ENCODE measurements around the gene FOXO3B.
"Not testable (repeated sequence)": the region's sequence is repeated elsewhere in the genome, so short reads cannot be mapped to it uniquely, and the experiment has no call there.

FOXO3B gene

DNA sequence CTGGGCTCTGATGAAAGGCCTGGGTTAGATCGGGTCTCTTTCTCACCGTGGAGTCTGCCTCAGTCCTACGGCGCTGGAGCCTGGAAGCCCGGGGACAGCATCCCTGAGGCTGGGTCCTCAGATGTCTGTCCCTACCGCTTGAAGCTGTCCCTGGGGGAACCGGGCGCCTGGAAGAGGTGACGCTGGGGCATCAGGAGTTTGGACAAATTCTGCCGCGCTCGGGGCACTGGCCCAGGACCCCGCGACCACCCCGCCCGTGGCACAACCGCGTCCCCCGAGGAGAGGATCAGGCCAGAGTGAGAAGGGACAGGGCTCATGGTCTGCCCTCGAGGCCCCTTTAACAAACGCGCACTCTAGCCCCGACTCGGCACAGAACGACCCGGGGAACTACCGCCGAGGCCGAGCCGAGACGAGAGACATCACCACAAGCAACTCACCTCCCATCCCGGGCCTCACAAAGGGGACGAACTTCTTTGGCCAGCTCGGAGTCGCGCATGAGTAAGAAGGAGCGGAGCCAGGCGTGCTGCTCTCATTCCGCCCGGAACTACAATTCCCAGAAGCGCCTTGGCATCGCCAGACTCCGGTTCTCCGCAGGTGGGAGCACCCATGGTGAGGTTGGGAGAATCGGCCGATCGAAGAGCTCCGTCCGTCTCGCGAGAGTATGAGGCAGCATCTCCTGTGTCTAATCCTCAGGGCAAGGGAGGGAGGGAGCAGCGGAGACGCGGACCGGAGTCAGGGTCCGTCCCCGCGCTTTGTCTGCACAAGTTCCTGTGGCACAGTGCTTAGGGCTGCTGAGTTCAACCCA lies at the start of gene FOXO3B:
Gene FOXO3B (minus strand): TSS at position 548 of the 805 bp plus-strand sequence. CDS start 663 bp downstream, outside the sequence.
- peak; percentile 62 for DNase-seq

GRCh38 chr17:18723509-18723908 lies 41.4 kb upstream of the FOXO3B start:
- not testable (repeated sequence) for DNase-seq

GRCh38 chr17:18722612-18723011 lies 40.5 kb upstream of the FOXO3B start:
- DNase-seq, result not testable (repeated sequence)

DNA sequence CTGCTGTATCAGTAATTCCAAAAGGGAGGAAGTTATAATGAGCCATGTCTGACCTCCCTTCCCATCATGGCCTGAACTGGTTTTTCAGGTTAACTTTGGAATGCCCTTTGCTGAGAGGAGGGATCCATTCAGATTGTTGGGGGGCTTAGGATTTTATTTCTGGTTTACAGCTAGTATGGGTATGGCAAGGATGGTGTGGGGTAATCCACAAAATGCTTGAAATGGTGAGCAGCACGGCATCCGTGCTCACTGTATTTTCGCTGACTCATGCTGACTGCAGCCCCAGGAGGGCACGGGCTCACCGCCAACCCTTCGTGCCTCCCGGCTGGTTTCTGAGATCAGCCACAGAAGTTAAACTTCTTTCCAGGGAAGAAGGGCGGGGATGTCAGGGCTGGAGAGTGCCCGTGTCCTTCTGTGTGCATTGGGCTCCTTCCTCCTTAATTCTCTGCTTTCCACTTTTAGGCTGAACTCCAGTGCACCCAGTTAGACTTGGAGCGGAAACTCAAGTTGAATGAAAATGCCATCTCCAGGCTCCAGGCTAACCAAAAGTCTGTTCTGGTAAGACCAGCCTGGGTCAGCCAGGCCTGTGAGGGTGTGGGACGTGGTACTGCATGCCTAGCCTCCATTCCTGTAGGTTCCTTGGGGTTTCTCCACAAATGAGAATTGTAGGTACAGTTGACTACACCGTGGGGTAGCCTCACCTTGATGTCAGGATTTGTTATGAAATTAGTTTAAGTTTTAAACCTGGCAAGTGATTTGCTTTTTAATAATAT lies 39.8 kb upstream of the FOXO3B start:
- not testable (repeated sequence) for DNase-seq

DNA sequence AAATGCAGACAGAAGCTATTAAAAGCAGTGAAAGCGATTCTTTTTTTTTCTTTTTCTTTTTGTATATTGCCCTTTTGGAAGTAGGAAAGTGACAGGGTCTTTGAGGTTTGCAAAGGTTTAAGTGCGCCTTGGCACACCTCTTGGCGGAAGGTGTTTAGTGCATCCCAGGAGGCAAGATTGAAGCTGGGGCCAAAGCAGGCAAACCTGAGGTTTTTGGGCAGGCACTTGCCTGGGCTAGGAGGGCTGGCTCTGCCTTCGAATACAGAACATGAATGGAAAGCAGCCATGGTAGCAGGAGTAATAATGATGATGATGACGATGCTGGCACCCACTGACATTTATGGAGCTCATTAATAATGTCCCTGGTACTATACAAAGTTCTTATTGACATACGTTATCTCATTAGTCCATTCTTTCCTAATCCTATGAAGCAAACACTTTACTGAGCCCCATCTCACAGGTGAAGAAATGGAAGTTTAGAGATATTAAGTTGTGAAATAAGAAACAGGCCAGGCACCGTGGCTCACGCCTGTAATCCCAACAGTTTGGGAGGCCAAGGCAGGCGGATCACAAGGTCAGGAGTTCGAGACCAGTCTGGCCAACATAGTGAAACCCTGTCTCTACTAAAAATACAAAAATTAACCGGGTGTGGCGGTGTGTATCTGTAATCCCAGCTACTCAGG lies 37.5 kb upstream of the FOXO3B start:
- not testable (repeated sequence) for DNase-seq

DNA sequence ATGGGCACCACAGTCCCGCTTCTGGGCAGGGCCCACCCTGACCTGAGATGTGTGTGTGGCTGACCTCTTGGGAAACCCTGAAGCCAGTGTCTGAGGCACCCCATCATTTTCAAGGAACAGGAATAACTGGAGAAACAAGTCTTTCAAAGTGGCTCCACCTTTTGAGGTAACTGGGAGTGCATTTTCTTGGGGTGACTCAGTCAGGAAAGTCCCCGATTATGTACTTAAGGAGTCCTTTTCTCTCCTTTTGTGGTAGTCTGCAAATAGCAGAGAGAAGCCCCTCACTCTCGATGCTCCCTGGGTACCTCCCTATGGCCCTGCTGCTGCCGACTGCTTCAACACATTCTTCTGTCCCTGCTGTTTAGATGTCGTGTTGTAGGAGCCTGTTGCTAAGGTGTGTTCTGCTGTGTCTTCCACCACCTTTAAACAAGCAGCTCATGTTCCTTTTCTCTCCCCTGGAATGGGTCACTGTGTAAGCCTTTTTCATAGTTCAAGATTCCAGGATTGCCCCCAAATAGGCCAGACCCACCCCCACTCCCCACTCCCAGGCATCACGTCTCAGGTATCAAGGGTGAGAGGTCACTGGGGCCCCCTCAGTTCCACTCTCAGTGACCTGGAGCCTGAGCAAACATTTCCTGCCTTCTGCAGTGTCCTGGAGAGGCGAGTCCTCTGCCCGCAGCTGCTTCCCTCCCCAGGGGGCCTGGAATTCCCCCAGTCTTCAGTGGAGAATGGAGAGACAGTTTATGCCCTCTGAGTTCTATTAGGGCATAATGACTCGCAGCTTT lies 36.7 kb upstream of the FOXO3B start:
- DNase-seq, result not testable (repeated sequence)

- DNase-seq, result peak; percentile 55
Measured at GRCh38 chr17:18712354-18712999, 30.4 kb upstream of the FOXO3B start.

- not testable (repeated sequence) for DNase-seq
Measured at GRCh38 chr17:18708215-18708614, 26.1 kb upstream of the FOXO3B start.

DNA sequence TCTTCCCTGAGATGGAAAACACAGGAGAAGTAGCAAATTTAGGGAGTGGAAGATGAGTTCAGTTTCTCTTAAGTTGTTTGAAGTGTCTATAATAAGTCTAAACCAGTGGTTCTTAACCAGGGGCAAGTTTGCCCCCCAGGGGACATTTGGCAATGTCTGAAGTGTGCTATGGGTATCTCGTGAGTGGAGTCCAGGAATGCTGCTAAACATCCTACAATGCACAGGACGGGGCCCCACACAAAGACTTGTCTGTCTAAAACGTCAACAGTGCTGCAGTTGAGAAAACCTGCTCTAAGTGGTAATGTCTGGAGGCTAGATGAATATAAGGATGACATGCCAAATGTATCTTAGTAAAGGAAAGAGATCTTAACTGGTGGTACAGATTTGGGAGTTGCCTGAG lies 23.8 kb upstream of the FOXO3B start:
- not testable (repeated sequence) for DNase-seq

DNA sequence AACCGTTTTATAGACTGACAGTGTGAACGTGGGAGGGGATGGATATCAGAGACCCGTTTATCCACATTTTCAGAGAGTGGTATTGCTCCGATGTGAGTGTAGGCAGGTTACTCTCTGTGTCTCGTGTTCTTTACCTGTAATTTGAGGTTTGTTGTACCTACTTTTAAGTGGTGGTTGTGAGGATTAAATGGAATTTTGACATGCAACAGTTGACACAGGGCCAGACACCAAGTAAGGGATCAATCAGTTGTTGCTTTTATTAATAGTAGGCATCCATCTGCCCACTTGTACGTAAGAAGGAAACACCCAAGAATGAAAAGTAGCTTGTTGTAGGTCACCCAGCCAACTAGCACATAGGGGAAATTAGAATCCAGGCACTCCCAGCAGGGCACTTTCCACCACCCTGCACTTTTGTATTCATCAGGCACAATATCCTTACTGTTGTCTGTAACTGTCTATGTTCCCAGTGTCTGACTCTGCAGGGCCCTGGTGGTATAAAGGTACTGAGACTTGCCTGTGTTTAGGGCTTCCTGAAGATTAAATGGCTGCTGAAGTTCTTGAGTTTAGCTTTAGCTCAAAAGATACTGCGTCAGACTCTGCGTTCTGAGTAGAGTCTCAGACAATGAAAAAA lies 16.5 kb upstream of the FOXO3B start:
- DNase-seq, result not testable (repeated sequence)

DNA sequence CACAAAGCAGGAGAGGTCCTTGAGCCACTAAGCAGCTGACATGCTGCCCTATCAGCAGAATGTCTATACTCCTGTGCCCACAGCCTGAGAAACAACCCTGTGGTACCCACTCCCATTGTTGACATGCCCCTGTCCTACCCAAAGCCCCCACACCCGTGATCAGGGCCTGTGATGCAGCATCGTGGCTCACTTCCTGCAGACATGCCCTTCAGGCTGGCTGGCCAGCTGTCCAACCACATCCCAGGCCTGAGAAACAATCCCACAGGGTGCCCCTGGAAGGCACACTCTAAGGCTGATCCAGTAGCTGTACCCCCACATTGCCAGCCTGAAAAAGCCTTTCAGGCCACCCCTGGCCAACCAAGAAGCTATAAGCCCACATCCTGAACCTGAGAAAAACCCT lies 13.0 kb upstream of the FOXO3B start:
- not testable (repeated sequence) for DNase-seq

DNA sequence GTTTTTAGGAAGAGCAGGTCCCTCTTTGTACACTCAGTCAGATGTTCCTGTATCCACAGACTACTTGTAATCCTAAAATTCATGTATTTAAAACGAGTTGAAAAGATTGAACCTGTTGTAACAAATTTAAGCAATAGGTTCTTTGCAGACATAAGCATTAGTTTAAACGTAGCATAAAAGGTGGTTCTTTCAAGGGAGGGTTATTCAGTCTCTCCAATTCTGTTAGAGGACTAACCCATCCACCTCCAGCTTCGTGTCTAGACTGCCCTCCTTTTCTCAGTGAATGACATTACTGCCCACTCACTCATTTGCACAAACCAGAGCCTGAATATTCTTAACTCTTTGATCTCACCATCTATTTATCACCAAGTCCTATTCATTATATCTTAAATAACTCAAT lies 554 bp upstream of the FOXO3B start:
- DNase-seq, result not testable (repeated sequence)

GRCh38 chr17:18677381-18677780 lies 4.7 kb downstream of the FOXO3B start:
- not testable (repeated sequence) for DNase-seq

DNA sequence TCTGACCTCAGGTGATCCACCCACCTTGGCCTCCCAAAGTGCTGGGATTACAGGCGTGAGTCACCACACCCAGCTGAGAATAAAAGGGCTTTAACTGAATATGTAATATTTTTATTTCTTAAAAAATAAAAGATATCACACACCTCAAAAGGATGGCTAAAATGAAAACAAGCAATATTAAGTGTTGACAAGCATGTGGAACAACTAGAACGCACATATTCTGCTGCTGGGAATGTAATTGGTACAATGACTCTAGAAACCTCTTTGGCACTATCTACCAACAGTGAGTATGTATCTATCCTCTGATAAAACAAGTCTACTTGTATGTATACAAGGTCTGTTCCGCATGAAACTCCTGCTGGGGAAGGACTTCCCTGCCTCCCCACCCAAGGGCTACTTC lies 5.2 kb downstream of the FOXO3B start:
- DNase-seq, result not testable (repeated sequence)

- not testable (repeated sequence) for DNase-seq
Measured at GRCh38 chr17:18672395-18673227, 9.5 kb downstream of the FOXO3B start.

GRCh38 chr17:18668625-18669024 lies 13.5 kb downstream of the FOXO3B start:
- DNase-seq, result not testable (repeated sequence)

GRCh38 chr17:18667535-18667934 lies 14.6 kb downstream of the FOXO3B start:
- not testable (repeated sequence) for DNase-seq

GRCh38 chr17:18666326-18666725 lies 15.8 kb downstream of the FOXO3B start:
- DNase-seq, result not testable (repeated sequence)

DNA sequence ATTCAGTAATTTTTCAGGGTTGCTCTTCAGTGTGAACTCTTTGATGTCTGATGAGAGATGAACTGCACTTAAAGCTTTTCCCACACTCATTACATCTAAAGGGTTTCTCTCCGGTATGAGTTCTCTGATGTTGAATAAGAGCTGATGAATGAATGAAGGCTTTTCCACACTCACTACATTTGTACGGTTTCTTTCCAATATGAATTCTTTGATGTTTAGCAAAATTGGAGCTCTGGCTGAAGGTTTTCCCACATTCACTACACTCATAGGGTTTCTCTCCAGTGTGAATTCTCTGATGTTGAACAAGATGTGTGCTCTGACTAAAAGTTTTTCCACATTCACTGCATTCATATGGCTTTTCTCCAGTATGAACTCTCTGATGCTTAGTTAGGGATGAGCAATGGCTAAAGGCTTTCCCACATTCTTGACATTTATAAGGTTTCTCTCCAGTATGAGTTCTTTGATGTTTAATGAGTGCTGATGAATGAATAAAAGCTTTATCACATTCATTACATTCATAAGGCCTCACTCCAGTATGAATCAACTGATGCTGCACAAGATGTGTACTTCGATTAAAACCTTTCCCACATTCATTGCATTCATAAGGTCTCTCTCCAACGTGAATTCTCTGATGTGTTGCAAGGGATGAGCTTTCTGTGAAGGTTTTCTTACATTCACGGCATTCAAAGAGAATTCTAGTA lies 20.0 kb downstream of the FOXO3B start:
- not testable (repeated sequence) for DNase-seq

DNA sequence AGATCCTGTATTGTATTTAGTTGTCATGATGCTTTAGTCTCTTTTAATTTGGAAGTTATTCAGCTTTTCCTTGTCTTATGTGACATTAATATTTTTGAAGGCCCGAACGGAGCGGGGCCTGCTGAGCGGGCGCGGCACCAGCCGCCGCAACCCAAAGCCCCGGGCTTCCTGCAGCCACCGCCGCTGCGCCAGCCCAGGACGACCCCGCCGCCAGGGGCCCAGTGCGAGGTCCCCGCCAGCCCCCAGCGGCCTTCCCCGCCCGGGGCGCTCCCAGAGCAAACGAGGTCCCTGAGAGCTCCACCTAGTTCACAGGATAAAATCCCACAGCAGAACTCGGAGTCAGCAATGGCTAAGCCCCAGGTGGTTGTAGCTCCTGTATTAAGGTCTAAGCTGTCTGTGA lies 32.0 kb downstream of the FOXO3B start:
- DNase-seq, result not testable (repeated sequence)
